EH (cell line): ENCODE results near the gene IGHMBP2.

Source experiments
- DNase-seq: peaks from one replicate; pipeline ENCODE4 v3.0.0-alpha.2; 2015; ENCODE audit warnings: low read depth

IGHMBP2 gene

GRCh38 chr11:68890490-68891231, 13.0 kb upstream of the IGHMBP2 start:
- peak; percentile 99 for DNase-seq

GRCh38 chr11:68891351-68891948, 12.2 kb upstream of the IGHMBP2 start:
- no peak for DNase-seq

GRCh38 chr11:68892576-68892975, 11.1 kb upstream of the IGHMBP2 start:
- no peak for DNase-seq

DNA sequence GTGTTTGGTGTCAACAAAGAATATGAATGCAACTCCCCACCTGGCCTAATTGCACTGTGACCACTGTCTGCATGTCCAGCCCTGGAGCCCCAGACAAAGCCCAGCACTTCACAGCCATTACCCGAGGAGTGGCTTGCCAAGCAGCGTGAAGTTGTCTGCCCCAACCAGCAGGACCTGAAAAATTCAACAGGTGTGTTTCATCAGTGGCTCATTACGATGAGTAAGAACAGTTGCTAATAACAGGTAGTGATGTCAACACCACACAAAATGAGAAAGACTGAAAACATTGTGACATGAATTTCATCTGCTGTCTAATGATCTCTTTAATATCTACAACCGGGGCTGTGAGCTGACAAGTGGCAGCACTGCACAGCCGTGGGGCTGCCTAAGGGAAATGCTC, 10.4 kb upstream of the IGHMBP2 start:
- DNase-seq = no peak

DNA sequence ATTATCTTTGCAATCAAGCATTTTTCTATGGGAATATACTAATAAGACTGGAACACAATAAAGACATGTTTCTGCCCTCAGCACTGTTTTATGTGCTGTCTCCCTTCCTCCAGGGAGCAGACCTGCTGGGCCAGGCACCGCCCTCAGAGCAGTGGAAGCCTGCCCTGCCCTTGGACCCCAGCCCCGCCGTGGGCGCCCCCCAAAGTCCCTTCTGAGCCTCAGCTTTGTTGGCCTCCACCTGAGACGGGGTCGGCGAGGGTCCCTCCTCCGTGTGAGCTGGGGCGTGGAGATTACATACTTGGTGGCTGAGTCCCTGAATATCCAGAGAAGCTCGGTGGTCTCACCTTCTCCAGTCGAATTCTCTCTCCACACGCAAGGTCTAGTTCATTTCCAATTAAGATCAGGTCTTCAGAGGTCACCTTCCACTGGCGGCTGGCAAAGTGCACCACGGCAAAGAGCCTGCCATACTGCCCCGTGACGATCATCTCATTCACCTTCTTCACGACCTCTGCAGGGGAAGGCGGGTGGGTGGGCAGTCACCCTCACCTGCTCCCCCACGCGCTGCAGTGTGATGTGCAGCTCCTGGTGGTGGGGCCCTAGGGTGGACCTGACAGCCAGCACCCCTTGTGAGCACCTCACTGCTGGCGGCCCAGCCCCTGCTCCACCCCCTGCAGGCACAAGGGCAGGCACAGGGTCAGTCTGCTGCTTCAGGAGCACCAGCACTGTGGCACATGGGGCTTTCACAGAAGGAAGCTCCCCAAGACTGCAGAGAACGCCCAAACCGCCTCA, 7.3 kb upstream of the IGHMBP2 start:
- no peak for DNase-seq

GRCh38 chr11:68897441-68897840, 6.2 kb upstream of the IGHMBP2 start:
- DNase-seq = no peak

- DNase-seq = no peak
These were observed 2.8 kb upstream of the IGHMBP2 start for GRCh38 chr11:68900835-68901381.

DNA sequence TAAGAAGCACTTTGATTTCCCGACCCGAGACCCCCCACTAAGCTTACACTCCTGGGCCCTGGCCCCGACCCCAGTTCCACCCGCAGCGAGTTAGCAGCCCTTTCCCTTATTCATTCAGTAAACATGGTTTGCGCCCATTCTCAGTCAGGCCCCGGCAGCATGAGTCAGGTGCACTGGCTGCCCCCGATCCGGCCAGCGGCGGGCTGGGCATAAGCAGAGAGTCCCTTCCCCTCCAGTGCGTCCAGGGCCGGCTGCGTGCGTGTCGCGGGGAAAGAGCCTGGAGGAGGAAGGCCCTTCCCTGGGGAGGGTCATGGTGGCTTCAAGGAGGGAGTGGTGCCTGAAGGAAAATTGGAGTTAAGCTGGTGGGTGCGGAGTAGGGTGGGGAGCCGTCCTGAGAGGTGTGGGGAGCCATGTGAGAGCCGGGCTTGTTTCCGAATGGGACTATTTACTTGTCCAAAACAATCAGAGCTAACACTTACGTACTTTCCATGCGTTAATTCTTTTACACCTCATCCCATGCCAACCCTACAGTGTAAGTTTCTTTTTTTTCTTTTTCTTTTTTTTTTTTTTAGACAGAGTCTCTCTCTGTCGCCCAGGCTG, 657 bp downstream of the IGHMBP2 start:
- DNase-seq = peak; percentile 50

DNA sequence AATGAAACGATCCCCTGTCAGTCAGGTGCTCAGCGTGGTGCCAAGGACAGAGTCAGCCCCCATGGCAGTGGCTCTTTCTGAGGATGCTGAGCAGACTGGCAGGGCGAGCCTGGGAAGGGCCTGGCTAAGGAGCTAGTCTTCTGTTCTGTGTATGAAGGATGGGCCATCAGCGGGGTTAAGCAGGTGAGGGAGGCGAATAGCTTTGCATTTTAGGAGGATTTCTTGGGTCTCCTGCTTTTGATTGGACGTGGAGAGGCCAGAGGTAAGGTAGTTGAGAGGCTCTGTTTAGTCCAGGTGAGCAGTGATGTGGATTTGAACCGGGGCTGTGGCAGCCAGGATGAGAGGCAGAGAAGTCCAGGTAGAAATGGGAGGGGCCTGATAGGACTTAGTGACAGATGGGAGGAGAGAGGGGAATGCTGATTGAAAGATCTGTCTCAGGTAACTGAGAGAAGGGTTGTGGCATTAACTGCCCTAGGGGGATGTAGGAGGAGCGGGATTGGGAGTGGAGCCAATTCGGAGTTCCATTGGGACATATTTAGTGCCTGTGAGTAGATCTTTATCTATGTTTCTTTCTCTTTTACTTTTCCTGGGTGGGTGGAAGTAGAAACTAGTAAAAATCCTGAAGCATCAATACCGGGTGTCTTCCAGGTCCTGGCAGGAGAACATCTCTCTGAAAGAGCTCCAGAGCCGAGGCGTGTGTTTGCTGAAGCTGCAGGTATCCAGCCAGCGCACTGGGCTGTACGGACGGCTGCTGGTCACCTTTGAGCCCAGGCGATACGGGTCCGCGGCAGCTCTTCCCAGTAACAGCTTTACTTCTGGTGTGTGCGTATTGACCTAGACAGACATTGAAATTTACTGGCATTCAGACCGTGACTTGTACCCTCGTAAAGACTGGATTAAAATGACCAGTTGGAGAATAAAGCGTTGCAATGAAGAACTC, 2.0 kb downstream of the IGHMBP2 start:
- DNase-seq = no peak

- no peak for DNase-seq
These were observed 4.6 kb downstream of the IGHMBP2 start for GRCh38 chr11:68908273-68908672.

- DNase-seq = no peak
These were observed 7.3 kb downstream of the IGHMBP2 start for GRCh38 chr11:68910965-68911364.

- DNase-seq = no peak
These were observed 8.0 kb downstream of the IGHMBP2 start for GRCh38 chr11:68911731-68912130.

- DNase-seq = peak; percentile 57
These were observed 8.6 kb downstream of the IGHMBP2 start for GRCh38 chr11:68912254-68912653.

DNA sequence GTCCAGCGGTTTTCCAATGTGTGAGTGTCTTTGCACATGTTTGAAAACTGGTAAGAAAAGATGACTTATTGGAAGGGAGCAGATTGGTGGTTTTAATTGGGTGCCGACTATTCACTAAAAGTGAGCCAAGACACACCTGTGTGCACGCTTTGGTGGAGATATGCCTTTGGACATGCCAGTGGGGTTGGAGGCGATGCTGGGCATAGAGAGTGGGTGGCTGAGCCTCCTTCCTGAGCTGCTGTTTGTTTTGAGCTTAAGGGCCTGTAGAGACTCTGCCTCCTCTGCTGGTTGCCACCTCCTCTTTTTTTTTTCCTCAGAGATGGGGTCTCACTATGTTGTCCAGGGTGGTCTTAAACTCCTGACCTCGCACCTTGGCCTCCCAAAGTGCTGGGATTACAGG, 9.5 kb downstream of the IGHMBP2 start:
- DNase-seq = no peak

DNA sequence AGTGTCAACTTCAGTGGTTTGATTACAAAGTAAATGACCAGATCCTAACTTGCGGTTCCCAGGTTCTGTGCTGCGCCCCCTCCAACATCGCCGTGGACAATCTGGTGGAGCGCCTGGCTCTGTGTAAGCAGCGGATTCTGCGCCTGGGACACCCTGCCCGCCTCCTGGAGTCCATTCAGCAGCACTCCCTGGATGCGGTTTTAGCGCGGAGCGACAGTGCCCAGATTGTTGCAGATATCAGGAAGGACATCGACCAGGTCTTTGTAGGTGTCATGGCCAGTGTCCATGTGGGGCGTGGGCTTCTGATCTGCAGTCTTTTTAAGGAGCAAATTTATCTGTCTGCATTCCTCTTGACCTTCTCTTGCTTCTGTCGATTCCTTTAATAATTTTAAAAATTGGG, 11.1 kb downstream of the IGHMBP2 start:
- no peak for DNase-seq

GRCh38 chr11:68916439-68916838, 12.7 kb downstream of the IGHMBP2 start:
- no peak for DNase-seq

DNA sequence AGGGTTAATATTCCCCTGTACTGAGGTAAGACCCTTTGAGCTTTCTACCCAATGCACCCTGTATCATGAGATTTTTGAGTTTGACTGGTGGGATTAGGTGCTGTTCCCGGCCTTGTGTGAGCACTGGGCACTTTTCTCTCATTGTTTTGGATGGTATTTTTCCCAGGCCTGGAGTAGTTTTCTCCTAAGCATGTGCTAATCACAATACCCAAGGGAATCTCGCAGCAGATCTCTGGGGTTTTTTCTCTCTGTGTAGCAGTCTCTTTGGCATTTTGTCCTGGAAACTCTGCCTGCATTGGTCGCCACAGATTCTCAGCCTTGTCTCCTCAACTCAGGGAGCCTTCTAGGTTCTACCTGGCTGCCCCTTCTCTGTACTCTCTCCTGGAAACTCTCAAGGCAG, 19.9 kb downstream of the IGHMBP2 start:
- DNase-seq = no peak

DNA sequence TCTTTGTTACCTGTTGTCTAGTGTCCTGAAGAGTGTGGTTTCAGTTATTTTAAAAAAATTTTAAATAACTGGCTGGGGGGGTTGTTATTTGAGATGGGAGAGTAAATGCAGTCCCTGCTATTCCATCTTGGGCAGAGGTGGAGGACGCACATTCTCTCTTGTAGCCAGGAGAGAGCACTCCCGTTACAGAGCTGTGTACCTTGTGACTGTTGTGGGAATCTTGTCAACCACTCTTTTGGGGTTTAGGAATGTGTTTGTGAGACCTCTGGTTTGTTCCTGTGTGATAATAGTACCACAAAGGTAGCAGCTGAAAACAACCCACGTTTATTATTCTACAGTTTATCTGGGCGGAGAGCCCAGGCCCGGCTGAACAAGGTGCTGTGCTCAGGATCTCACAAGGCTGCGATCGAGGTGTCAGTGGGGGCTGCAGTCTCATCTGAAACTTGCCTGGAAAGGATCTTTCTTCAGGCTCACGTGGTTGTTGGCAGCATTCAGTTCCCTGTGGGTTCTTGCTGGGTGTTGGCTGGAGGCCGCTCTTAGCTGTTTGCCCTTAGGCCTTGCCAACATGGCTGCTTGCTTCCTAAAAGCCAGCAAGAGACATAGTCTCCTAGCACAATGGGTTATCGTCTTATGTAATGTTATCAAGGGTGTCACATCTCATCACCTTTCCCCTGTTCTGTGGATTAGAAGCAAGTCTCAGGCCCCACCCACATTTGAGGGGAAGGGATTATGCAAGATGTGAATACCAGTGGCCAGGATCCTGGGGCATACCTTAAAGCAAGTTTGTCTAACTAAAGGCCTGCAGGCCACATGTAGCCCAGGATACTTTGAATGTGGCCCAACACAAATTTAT, 20.6 kb downstream of the IGHMBP2 start:
- DNase-seq = no peak

- no peak for DNase-seq
These were observed 21.9 kb downstream of the IGHMBP2 start for GRCh38 chr11:68925611-68926010.
